Right renal pelvis (tissue), 4 donors: ENCODE measurements around the gene SUGCT. TPM values are rescaled to one million over a fixed set of nuclear protein-coding genes. Genes with fewer than 3 reads are reported as not detected.

Source experiments
- DNase-seq, 4 donors: peaks; one replicate each; pipeline ENCODE4 v3.0.0-alpha.2; 2013; ENCODE audit warnings: low read depth in 4 of 4, low spot score in 3 of 4, missing footprints in 1 of 4
- polyA plus RNA-seq, 4 donors: library from polyadenylated mRNA; unstranded; fragments of 120-200 nt; gene quantifications; one replicate each; pipeline ENCODE4 v1.2.1, GENCODE V29; 2013; ENCODE audit not compliant: insufficient read length in 4 of 4

Gene SUGCT
- polyA plus RNA-seq, 4 donors = 12.1 to 17.6 (median 15.0) TPM

DNA sequence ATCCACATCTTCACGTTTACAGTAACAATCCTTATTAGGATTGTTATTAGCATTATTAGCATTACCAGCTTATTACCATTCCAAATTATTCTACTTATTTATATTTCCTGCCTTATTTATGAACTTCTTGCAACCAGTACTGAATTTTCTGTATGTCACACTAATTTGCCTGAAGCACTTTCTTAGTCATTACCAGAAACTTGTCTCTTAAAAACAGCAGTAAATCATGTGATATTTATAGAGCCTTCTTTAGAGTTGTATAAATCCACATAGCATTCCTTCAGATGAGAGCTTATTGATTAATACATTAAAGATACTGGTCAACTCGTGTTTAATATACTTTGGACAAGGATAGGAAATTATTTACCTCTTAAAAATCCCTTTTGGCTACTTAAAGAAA lies 618.6 kb downstream of the SUGCT start:
- DNase-seq = no peak

GRCh38 chr7:40755438-40755837 lies 620.6 kb downstream of the SUGCT start:
- no peak for DNase-seq

DNA sequence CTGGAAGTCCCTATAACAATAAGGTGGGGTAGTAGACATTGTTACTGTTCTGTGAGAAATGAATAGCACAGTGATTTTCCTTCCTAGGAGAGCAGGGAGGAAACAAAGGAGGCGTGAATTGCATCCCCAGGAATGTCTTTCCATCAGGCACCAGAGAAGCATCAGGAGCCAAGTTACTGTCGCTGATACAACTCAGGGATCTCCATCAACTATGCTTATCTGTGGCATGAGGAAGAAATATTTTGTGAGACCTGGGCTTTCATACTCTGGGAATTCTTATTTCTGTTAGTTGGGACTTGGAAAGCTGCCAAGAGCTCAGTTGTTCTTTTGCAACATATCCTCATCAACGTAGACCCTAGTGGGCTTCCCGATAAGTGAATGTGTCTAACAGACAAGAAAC lies 622.3 kb downstream of the SUGCT start:
- DNase-seq = no peak

- DNase-seq = no peak
Observed at GRCh38 chr7:40758590-40758989, 623.8 kb downstream of the SUGCT start.

DNA sequence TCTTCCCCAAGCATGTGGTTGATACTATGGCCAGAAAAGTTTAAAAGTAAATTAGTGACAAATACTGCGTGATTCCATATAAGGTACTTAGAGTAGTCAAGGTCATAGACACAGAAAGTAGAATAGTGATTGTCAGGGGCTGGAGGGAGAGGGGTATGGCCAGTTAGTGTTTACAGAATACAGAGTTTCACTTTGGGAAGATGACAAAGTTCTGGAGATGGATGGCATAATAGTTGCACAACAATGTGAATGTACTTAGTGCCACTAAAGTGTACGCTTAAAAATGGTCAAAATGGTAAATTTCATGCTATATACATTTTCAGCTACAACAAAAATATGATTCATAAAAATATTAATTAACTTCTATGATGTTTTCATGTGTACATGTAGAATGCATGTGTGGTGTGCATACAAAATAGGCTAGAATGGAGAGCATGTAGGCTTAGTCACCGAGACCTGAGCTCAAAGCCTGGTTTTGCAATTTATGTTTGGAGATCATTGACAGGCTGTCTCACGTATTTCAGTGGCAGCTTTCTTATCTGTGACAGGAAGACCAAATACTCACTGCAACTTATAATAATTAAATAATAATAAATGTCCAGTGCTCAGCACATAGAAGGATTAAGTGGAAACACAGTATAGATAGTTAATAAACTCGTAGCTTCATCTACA lies 625.6 kb downstream of the SUGCT start:
- DNase-seq = no peak

- no peak for DNase-seq
Observed at GRCh38 chr7:40760987-40761386, 626.2 kb downstream of the SUGCT start.

DNA sequence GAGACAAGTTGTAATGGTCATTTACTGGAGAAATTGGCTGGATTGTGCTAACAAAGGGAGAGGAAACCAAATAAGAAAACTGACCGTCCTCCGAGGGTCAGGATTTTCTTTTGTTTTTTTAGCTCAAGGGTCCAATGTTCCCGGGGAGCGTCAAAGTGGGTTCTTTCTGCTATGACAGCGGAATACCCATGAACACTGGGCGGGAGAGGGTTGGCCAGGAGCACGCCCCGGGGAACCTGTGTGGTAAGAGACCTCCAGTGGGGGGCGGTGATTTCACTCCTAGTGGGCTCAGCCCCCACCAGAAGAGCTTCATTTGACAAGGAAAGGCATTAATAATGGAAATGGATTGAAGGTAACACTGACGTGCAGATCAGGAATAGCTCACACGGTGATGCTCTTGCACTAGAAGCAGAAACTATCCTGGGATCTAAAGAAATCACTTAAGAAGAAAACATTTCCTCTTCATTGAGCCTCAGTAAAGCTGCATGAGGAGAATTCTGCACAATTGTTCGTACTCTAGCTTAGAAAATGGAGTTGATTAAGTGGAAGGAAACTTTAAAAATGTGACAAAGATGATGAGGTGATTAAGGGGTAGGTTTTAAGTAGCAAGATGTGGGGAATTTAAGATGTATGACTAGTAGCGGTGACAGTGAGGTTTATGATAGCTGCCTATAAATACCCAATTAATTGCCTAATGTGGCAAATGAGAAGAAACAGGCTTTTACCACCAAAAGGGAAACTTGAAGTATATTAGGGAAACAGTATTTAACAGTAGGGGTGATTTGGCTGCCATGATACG lies 627.2 kb downstream of the SUGCT start:
- no peak for DNase-seq

DNA sequence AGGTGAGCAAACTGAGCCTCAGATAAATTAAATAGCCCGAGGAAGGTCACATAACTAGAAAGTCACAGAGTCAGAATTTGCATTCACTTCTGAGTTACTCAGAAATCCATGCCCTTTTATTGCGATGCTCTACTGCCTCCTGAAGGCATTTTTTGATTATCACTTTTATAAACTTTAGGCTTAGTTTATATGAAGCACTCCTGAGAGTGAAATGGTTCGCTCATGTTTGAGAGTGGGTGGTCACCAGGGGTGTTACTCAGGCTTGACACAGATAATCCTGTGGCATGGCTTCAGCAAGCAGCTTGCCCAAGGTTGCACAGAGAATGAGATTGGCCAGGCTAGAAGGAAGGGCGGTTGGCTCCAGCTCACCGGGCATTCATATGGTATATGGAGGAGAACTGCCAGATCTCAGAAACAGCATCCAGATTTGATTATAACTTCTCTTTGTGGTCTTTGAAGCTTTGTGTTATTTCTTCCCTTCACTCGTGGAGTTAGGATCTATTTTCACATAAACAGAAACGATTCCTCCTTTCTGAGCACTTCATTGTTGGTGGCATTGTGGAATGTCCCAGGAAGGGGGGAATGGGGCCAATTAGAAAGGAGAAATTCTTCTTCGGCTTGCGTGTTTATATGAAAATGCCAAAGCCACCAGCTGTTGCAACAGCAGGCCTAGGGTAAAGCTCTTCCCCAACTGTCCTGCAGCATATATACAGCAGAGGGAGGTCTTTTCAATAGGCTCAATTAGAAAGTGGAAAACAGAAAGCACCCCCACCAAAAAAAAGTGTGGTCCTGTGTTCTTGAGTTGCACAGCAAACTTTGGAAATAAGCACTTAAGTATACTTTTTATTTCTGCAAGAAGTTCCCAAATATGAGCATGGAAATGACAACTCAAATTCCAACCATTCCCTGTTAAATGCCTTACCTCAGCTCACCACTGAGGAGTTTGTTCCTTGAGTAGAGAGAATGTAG lies 628.8 kb downstream of the SUGCT start:
- no peak for DNase-seq

DNA sequence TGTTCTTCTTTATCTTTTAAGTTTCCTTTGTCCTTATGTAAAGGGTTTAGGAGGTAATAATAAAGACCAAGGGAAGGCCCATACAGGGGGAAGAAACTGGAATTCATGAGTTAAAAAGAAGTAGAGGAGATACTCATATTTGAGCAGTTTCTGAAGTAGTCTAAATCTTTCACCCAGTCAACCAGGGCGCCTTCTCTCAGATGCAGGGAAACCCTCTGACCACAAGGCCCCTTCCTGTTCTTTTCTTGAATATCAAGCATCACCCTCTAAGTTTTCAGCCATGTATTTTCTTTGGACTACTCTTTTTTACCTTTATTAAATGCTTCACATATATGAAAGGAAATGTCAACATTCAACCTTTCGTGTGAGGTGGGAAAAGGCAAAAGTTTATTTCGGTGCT lies 630.8 kb downstream of the SUGCT start:
- DNase-seq = no peak

GRCh38 chr7:40772096-40772495 lies 637.3 kb downstream of the SUGCT start:
- DNase-seq = no peak

DNA sequence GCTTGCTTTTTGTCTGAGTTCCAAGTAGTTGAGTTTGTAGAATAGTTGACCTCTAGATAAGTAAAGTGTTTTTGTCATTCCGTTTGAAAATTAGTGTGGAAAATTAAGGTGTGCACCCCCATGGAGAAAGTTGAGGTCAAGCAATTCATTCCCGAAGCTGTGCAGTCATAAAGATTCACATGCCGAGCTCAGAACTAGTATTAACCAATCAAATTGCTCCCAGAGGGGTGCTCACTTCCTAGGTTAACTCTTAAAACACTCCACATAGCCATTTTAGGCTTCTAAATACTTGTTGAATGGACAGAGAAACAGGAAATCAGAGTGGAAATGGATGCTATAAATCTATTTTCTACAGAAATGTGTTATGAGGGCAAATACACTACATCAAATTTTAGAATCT lies 638.9 kb downstream of the SUGCT start:
- no peak for DNase-seq

GRCh38 chr7:40775877-40776276 lies 641.1 kb downstream of the SUGCT start:
- DNase-seq = no peak

- no peak for DNase-seq
Observed at GRCh38 chr7:40777730-40778312, 643.0 kb downstream of the SUGCT start.

DNA sequence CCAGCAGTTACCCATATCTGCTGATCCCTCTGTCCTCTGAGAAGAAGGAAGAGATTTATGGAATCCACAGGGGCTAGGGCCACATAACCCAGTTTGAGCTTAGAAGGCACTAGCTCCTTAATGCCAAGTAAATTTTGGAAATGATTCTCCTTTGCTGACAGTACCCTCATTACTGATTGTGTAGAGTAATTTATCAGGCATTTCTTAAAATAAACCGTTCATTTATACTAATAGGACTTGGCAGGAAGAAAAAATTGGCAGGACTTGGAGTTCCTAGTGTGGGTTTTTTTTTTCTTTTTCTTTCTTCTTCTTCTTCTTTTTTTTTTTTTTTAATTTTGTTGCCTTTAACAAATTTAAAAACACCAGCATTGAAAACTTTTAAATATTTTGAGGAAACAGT lies 645.7 kb downstream of the SUGCT start:
- no peak for DNase-seq

DNA sequence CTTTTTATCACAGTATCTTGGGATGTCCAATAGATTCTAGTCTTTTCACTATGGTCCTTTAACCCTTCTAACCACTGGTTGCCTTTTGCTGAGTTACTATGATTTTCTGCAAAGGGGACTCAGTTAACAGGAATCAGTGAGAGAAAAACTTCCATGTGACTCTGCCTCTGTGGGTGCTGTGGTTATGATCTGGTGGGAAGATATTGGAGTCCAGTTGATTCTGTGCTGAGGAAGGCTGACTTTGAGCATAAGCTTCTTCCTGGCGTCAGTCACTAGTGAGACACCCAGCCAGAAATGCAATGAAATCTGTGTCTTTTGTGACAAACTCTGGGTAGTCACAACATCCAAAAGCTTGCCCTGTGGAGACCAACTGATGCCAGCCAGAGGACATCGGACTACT lies 648.0 kb downstream of the SUGCT start:
- DNase-seq = no peak

GRCh38 chr7:40784176-40784575 lies 649.4 kb downstream of the SUGCT start:
- no peak for DNase-seq

DNA sequence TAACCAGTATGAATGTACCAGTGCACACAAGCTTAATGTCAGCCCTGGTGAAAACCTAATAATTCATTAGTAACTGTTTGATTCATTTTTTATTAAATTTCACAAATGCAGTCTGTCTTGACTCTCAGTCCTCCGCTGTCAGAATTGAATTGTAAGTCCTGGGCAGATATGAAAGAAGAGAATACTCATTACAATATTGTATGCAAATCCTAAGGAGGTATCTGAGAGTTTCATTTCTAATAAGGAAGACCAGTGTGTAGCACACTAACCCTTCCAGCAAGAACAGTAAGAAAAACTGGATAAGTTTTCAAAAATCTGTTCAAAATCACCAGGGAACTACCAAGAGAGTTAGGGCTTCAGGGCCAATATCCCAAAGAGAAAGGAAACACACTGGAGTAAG lies 652.1 kb downstream of the SUGCT start:
- no peak for DNase-seq

GRCh38 chr7:40793132-40793531 lies 658.3 kb downstream of the SUGCT start:
- no peak for DNase-seq

- DNase-seq = no peak
Observed at GRCh38 chr7:40795607-40796006, 660.8 kb downstream of the SUGCT start.

GRCh38 chr7:40796723-40797122 lies 661.9 kb downstream of the SUGCT start:
- no peak for DNase-seq

- DNase-seq = no peak
Observed at GRCh38 chr7:40798613-40799012, 663.8 kb downstream of the SUGCT start.
